A673 (cell line): Measurements from ENCODE around the gene ITGBL1. TPM values are rescaled to one million over a fixed set of nuclear protein-coding genes. Genes with fewer than 3 reads are reported as not detected.

ENCODE experiments used
- BruUV-seq: library from RNA; stranded (reverse); fragments of 400-500 nt; replicated peaks from 2 replicates; lab custom pipeline; 2021; lab: Mats Ljungman, UMichigan
- CTCF ChIA-PET: fragments of 300-600 bp; sonication (Branson Sonifier 250); formaldehyde crosslinking; loops from one replicate; lab custom pipeline; 2022; ENCODE audit warnings: antibody characterized with exemption; lab: Charles Lee
- POLR2A ChIA-PET: fragments of 300-600 bp; sonication (Branson Sonifier 250); formaldehyde crosslinking; loops from one replicate; lab custom pipeline; 2022; ENCODE audit warnings: antibody characterized with exemption; ENCODE audit not compliant: low non-redundant PET; lab: Charles Lee
- DNase-seq: peaks from one replicate; pipeline ENCODE4 v3.0.0-alpha.2; 2015; ENCODE audit warnings: low spot score
- H3K27ac ChIP-seq: fragments of 200-600 bp; sonication (generic); 2 replicates; pipeline ENCODE4 v1.5.1; 2016; ENCODE audit warnings: mixed run types, low read depth, mild to moderate bottlenecking, mixed read lengths, antibody characterized with exemption, low read length; ENCODE audit not compliant: poor library complexity, severe bottlenecking
- H3K27me3 ChIP-seq: fragments of 200-600 bp; sonication (generic); replicated peaks from 2 replicates; pipeline ENCODE4 v1.6.1; 2017; ENCODE audit warnings: mixed run types, low read depth, mild to moderate bottlenecking, mixed read lengths, antibody characterized with exemption, low read length; ENCODE audit not compliant: insufficient read depth, poor library complexity
- H3K36me3 ChIP-seq: fragments of 200-600 bp; sonication (generic); 2 replicates; pipeline ENCODE4 v1.6.1; 2016; ENCODE audit warnings: mixed run types, mild to moderate bottlenecking, mixed read lengths, antibody characterized with exemption, low read length; ENCODE audit not compliant: insufficient read depth, poor library complexity, severe bottlenecking
- H3K4me1 ChIP-seq: fragments of 200-600 bp; sonication (generic); 2 replicates; pipeline ENCODE4 v1.6.1; 2017; ENCODE audit warnings: mixed run types, mild to moderate bottlenecking, mixed read lengths, antibody characterized with exemption, low read length; ENCODE audit not compliant: insufficient read depth, poor library complexity, severe bottlenecking
- H3K4me3 ChIP-seq: fragments of 200-600 bp; sonication (generic); 2 replicates; pipeline ENCODE4 v1.5.1; 2016; ENCODE audit warnings: low read depth, mixed run types, mild to moderate bottlenecking, mixed read lengths, low read length; ENCODE audit not compliant: poor library complexity, severe bottlenecking
- H3K9me3 ChIP-seq: fragments of 200-600 bp; sonication (generic); 2 replicates; pipeline ENCODE4 v1.6.1; 2016; ENCODE audit warnings: mixed run types, low read depth, mild to moderate bottlenecking, mixed read lengths, antibody characterized with exemption, low read length; ENCODE audit not compliant: poor library complexity, severe bottlenecking
- EZH2 ChIP-seq: fragments of 200-600 bp; sonication (generic); IDR thresholded peaks from 2 replicates; pipeline ENCODE4 v1.6.1; 2017; ENCODE audit warnings: borderline replicate concordance, low read depth, mild to moderate bottlenecking, mixed read lengths, antibody characterized with exemption, low read length; ENCODE audit not compliant: poor library complexity, severe bottlenecking
- intact Hi-C: fragments of 100-400 bp; cut with micrococcal nuclease; formaldehyde crosslinking; loops from one replicate; pipeline ENCODE4 v1.10.0; 2022; ENCODE audit not compliant: unreplicated experiment
- total RNA-seq: library from RNA; stranded (reverse); gene quantifications from 2 replicates; pipeline ENCODE4 v1.2.3, GENCODE V29; 2021
- TF ChIP-seq, protein P1 (sequence below): fragments of 300-800, 200-600 bp; sonication (generic); conservative IDR thresholded peaks from 2 replicates; pipeline ENCODE4 v1.5.1; 2017; ENCODE audit warnings: low read depth, mild to moderate bottlenecking, antibody characterized with exemption, low read length, moderate library complexity, mixed read lengths

The ITGBL1 gene
- total RNA-seq, 1 experiment from 2014 or later, result 0.64 TPM

- H3K27me3 ChIP-seq, result no peaks in the 10 kb centered on the region
These were observed 160.3 kb downstream of the ITGBL1 start for GRCh38 chr13:101612735-101613134.

GRCh38 chr13:101614491-101614890 lies 162.0 kb downstream of the ITGBL1 start:
- H3K4me1 ChIP-seq, result no peaks in the 10 kb centered on the region
- CTCF ChIA-PET, result no interaction called here
- H3K4me3 ChIP-seq, result no peak overlapping the region
- H3K27me3 ChIP-seq, result no peaks in the 10 kb centered on the region
- BruUV-seq, result no TSS peak
- no peak for TF ChIP-seq EZH2
- TF ChIP-seq, protein P1, sequence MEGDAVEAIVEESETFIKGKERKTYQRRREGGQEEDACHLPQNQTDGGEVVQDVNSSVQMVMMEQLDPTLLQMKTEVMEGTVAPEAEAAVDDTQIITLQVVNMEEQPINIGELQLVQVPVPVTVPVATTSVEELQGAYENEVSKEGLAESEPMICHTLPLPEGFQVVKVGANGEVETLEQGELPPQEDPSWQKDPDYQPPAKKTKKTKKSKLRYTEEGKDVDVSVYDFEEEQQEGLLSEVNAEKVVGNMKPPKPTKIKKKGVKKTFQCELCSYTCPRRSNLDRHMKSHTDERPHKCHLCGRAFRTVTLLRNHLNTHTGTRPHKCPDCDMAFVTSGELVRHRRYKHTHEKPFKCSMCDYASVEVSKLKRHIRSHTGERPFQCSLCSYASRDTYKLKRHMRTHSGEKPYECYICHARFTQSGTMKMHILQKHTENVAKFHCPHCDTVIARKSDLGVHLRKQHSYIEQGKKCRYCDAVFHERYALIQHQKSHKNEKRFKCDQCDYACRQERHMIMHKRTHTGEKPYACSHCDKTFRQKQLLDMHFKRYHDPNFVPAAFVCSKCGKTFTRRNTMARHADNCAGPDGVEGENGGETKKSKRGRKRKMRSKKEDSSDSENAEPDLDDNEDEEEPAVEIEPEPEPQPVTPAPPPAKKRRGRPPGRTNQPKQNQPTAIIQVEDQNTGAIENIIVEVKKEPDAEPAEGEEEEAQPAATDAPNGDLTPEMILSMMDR, result no peak
- POLR2A ChIA-PET, result no interaction called here
- intact Hi-C loops, result no loop called here
- H3K9me3 ChIP-seq, result no peaks in the 10 kb centered on the region
- no peak for DNase-seq
- no peak overlapping the region for H3K27ac ChIP-seq
- no peaks in the 10 kb centered on the region for H3K36me3 ChIP-seq

More at GRCh38 chr13:101612735-101613134, 160.3 kb downstream of the ITGBL1 start:
- Histone ChIP-seq H3K36me3 (no peaks in the 10 kb centered on the region), H3K9me3 (no peaks in the 10 kb centered on the region), H3K4me1 (no peaks in the 10 kb centered on the region), H3K27ac (no peak overlapping the region), H3K4me3 (no peak overlapping the region)
- ChIA-PET POLR2A (no interaction called here), CTCF (no interaction called here)
- intact Hi-C loops, result no loop called here
- no TSS peak for BruUV-seq
- no peak for DNase-seq
- TF ChIP-seq, protein P1, result no peak
- TF ChIP-seq EZH2, result no peak

- intact Hi-C loops, result no loop called here
- POLR2A ChIA-PET, result no interaction called here
These were observed 166.1 kb downstream of the ITGBL1 start for GRCh38 chr13:101618440-101619187.

More at GRCh38 chr13:101618440-101619187, 166.1 kb downstream of the ITGBL1 start:
- no peak for DNase-seq
- Histone ChIP-seq H3K27me3 (no peaks in the 10 kb centered on the region), H3K9me3 (no peaks in the 10 kb centered on the region), H3K36me3 (no peaks in the 10 kb centered on the region), H3K4me3 (no peak overlapping the region), H3K27ac (no peak overlapping the region), H3K4me1 (peaks cover 3% of the 10 kb centered on the region)
- CTCF ChIA-PET, result no interaction called here
- TF ChIP-seq, protein P1, result no peak
- no peak for TF ChIP-seq EZH2
- no TSS peak for BruUV-seq
